ENCODE measurements around the gene MRTFA.
A peak's percentile ranks its signal among the peaks of the same experiment; 100 is the strongest.
"Not testable (repeated sequence)": the region's sequence is repeated elsewhere in the genome, so short reads cannot be mapped to it uniquely, and the experiment has no call there.

The MRTFA gene

DNA sequence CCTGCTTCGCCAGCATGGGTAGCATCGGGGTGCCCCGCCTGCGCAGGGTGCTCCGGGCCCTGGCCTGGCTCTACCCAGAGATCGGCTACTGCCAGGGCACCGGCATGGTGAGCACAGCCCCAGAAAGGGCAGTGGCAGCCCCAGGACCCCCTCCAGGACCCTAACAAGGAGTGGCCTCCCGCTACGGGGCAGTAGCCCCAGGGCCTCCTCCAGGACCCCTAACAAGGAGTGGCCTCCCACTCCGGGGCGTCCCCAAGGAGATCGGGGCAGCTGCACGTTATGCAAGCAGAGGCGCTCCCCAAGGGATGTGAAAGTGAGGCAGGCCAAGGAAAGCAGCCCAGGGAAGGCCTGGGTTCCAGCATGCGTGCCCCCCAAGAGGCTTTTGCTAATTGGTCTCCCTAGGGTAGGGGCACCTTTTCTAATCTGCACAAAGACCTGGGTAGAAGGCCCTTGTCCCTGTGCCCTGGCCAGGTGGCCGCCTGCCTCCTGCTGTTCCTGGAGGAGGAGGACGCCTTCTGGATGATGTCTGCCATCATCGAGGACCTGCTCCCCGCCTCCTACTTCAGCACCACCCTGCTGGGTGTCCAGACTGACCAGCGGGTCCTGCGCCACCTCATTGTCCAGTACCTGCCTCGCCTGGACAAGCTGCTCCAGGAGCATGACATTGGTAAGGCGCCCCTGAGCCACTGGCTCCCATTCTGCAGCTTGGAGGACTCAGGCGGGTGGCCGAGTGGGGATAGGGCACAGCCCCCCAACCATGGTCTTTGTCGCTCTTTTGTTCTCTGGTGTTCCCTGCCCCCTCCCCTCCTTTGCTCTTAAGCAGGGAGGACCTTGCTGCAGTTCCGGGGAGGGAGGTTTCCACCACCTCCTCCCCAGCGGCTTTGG lies 231.1 kb downstream of the MRTFA start:
- DNase-seq = no peak

DNA sequence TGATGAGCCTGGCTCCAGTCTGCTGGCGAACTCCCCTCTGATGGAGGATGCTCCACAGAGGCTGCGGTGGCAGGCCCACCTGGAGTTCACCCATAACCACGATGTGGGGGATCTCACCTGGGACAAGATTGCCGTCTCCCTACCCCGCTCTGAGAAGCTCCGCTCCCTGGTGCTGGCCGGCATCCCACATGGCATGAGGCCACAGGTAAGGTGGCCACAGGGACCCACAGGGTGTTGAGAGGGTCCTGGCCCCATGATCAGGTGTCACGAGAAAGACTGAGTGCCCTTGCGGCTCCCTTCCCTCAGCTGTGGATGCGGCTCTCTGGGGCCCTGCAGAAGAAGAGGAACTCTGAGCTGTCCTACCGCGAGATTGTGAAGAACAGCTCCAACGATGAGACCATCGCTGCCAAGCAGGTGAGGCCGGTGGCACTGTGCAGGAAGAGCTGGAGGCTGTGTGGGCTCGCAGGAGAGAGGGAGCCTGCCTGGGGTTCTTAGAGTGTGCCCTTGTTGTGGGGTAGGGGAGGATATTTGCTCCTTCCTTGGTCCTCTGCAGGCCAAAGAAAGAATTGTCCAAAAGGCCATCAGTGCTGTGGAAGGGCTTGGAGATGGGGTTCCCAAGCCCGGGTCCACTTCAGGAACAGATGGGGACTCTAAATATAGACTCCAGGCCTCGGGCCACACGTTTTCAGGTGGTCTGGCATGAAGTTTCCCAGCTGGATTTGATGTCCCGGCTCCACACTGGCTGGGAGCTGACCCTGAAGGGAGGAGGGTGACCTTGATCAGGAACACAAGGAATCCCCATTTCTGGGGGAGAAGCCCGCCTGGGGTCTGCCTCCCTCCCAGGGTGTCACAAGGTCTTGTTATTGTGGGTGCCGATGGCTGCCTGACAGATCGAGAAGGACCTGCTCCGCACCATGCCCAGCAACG lies 232.0 kb downstream of the MRTFA start:
- DNase-seq = no peak

DNA sequence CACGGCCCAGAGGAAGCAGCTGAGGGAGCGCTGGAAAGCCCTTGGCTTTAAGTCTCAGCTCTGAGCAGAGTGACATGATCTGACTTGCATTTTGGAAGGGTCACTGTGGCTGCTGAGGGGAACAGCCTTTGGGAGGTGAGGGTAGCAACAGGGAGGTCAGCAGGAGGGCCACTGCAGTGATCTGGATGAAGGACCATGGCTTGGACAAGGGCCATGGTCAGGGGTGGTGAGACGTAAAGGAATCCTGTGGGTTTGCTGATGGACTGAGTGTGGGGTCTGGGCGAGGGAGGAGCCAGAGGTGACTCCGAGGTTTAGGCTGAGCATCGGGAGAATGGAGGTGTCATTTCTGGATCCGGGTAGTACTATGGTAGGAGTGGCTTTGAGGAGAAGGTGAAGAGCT lies 232.9 kb downstream of the MRTFA start:
- DNase-seq = no peak

DNA sequence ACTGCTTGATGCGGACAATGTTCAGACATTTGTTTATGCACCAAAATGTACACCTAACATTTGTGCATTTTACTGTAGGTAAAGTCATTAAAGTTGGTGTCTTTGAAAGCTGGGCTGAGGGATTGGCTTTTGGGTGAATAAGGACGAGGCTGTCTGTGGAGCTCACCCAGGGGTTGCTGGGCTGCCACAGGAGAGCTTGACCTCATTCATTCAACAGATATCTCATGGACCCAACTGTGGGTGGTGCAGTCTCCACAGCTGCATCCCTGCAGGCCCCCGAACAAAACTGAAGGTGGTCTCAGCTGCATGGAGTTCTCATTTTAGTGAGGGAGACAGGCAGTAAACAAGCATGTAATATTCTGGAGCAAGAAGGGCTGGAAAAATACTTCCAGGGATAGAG lies 233.4 kb downstream of the MRTFA start:
- no peak for DNase-seq

DNA sequence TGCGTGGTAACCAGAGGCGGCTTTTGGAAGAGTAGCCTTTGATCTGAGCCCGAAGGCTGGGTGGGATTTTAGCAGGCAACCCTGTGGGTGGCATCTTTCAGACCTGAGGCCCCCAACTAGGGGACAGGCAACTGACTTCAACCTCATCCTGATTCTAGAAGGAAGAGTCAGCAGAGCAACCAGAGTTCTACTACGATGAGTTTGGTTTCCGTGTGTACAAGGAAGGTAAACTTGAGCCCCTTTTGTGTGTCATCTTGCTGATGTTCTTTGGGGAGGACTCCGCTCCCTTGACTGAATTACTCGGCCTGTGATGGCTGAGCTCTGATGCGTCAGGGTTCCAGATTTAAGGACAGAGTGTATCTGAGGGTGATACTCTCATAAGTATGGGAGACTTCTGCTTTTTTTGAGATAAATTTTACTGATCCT lies 234.5 kb downstream of the MRTFA start:
- no peak for DNase-seq

DNA sequence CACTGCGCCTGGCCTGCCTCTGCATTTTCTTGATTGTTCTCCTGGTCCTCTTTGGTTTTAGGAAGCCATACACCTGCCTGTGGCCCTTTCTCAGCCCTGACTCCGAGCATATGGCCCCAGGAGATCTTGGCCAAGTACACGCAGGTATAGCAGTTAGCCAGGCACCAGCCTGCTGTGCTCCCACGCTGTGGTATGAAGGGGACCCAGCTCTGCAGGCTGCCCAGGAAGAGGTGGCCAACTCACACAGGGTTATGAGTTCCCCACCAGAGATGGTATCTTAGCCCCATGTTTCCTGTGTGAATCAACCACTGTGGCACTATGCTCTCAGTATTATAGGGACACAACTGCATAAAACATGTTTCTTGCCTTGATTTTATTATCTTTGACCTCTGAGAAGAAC lies 235.0 kb downstream of the MRTFA start:
- DNase-seq = peak; percentile 88

DNA sequence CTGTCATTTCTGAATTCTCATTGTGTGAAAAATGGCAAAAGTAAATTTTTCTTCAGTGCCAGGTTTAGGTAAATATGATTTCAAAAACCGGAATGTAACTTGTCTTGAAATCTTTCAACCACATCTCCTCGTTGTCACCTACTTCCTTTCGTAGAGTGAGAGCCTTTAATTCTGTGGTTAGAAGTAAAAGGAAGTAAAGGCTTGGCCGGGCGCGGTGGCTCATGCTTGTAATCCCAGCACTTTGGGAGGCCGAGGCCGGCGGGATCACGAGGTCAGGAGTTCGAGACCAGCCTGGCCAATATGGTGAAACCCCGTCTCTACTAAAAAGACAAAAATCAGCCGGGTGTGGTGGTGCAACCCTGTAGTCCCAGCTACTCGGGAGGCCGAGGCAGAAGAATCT lies 236.4 kb downstream of the MRTFA start:
- peak; percentile 89 for DNase-seq

DNA sequence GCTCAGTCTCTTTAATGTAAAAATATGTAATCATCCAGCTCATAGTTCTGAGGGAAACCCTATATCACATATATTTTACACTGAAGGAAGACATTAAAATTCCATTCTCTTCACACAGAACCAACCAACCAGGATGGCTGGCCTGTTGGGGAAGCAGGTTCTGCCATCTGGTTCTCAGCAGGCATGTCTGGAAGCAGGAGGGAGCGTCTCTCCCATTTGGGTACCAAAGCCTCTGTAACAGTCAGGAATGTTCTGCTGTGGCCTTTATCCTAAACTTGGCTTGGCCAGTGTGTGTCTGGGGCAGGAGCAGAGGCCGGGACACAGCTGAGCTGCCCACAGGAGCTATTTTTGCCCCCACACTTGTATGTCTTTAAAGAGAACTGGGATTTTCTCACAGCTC lies 236.9 kb downstream of the MRTFA start:
- no peak for DNase-seq

DNA sequence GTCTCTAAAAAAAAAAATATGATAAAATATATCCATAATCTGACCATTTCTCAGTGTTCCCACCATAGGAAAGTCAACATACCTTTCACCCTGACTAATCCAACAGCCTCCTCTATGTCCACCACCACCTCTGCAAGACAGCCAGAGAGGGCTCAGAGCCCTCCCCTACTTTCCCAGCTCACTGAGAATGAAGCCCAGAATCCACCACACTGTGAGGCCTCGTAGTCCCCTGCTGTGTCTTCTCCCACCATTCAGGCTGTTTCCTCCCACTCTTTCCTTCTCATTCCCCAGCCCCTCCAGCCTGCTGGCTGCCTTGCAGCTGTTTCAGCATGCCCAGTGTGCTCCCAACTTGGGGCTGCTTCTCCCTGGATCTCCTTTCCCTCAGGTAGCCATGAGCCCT lies 239.1 kb downstream of the MRTFA start:
- no peak for DNase-seq

DNA sequence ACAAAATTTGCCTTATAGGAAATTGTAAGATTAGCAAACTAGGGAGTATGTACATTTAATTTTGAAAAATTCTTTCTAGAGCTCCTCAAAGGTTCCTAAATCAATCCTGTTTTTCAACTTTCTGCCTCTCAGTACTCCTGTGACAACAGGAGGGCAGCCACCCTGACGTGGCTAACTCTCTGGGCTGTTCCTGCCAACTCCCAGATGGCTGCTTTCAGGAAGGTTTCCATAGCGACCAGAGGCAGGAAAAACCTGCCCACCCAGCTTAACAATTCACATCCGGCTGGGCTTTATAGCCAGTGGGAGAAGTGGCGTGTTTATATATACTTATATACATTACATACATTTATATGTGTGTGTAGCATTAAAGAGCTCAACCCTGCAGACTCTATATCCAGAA lies 239.6 kb downstream of the MRTFA start:
- no peak for DNase-seq

DNA sequence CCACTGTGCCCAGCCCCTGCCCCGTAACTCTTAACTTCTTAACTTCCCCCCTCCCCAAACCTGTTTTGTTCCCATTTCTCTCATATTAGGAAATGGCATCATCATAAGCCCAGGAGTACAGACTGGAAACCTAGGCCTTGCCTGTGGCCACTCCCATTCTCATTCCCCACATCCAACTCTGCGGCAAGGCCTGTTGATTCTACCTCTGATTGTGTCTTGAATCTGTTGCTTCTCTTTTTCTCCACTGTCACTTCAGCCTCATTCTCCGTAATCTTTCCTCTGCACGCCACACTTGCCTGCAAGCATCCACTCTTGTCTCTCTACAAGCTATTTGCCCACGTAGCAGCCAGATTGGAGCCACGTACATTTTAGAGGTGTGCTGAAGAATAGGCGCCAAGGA lies 240.9 kb downstream of the MRTFA start:
- no peak for DNase-seq

DNA sequence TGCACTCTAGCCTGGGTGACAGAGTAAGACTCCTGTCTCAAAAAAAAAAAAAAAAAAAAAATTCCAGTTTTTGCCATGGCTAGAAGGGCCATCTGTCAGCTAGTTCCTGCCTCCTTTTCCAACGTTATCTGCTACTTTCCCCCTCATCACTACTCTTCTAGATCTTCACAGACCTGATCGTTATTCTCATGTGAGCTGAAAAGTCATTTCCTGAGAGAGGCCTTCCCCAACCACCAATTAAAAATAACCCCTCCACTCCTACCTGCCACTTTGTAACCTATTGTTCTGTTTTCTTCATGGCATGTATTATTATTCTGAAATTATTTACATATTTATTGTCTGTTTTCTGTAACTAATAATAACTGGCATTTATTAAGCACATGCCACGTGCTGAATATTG lies 241.9 kb downstream of the MRTFA start:
- no peak for DNase-seq

DNA sequence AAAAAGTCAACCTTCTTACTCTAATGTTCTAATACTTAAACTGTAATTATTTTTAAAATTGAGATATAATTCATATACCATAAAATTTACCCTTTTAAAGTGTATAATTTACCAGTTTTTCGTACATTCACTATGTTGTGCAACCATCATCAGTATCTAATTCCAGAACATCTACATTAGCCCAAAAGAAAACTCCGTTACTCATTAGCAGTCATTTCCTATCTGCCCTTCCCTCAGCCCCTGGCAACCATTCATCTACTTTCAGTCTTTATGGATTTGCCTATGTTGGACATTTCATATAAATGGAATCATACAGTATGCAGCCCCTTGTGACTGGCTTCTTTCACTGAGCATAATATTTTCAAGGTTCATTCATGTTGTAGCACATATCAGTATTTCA lies 243.9 kb downstream of the MRTFA start:
- no peak for DNase-seq

DNA sequence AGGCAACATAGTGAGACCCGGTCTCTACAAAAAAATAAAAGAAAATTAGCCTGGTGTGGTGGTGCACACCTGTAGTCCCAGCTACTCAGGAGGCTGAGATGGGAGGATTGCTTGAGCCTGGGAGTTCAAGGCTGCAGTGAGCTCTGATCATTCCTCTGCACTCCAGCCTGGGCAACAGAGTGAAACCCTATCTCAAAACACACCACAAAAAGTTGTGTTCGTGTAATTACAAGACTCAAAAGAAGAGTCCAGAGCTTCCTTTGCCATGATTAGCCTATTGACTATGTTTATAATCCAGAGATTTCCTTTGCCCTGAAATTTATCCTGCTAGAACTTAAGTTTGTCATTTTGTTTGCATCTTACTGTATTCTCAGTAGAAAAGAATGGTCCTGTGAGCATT lies 245.1 kb downstream of the MRTFA start:
- no peak for DNase-seq

DNA sequence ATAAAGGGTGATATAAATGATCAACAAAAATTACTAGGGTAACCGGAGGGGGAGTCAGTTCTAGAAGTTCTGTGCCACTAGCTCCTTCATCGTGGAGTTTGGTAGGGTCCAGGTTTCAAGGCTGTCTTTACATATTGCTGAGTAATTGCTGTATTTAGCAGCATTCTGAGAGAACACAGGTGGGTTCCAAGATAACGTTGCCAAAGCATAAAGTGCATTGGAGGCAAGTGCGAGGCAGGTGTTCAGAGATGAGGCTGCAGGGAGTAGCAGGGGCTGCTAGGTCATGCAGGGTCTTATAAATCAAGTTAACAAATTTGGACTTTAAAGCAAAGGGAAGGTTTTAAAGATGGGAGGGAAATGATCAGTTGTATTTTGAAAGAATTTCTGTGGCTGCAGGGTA lies 248.3 kb downstream of the MRTFA start:
- DNase-seq = no peak

DNA sequence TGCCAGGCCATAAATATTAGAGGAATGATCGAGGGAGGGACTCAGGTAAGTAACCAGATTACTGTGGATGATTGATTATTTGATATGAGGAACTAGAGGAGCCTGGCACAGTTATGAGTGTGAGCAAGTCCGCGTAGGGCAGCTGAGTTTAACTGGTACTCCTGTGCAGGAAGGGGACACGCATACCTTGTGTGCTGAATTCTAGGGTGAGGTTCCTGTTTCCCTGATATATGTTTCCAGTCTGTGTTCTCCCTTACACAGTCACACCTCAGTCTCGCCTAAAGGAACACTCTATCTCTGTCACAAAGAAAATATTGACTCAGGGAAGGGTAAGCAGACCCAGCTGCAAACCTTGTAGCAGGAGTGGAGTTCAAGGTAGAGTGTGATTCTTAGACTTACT lies 248.8 kb downstream of the MRTFA start:
- DNase-seq = no peak

DNA sequence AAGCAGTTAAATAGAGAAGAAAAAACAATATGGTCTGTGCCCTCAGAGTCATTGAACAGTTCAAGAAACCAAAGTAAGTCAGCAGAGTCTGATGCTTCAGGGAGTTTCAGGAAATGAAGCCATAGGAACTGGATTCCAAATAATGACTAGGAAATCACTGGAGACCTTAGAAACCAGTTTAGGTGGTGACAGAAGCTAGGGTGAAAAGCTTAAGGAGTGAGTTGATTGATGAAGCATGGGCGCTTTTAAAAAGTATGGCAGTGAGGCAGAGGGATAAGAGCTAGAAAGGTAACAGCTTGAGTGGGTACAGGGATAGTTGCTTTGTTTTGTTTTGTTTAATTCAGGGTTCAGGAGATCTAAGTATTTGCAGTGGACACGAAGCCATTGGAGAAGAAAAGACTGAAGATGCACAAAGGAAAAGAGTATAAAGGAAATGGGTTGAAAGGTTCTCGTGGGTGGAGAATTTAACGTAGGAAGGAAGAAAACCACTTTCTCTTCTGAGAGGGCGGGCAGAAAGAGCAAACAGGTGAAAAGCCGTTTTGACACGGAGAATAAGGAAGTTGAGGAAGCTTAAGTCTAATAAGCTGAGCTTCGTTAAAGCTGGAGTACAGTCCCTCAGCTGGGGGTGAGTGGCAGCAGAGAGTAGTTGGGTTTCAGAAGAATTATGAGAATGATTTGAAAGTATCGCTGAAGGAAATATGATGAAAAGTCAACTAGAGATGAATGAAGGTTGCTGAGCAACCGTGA lies 251.3 kb downstream of the MRTFA start:
- DNase-seq = peak; percentile 49

DNA sequence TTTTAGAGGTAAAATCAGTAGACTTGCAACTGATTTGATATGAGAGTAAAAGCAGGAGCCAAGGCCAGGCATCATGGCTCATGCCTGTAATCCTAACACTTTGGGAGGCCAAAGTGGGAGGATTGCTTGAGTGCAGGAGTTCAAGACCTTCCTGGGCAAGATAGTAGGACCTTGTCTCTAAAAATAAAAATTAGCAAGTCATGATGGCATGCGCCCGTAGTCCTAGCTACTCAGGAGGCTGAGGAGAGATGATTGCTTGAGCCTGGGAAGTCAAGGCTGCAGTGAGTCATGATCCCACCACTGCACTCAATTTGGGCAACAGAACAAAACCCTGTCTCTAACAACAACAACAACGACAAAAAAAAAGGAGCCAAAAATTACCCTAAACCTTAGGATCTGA lies 252.6 kb downstream of the MRTFA start:
- DNase-seq = no peak

DNA sequence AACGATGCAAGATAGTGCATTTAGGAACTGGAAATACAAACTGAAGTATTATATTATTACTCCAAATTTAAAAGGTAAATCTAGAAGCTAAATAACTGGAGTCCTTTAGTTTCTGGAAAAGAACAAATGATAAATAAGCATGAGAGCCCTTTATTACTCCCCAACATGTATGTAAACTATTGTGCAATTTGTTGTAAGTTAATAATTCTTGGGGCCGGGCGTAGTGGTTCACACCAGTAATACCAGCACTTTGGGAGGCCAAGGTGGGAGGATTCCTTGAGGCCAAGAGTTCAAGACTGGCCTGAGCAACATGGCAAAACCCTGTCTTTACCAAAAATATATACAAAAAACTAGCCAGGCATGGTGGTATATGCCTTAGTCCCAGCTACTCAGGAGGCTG lies 255.1 kb downstream of the MRTFA start:
- no peak for DNase-seq

DNA sequence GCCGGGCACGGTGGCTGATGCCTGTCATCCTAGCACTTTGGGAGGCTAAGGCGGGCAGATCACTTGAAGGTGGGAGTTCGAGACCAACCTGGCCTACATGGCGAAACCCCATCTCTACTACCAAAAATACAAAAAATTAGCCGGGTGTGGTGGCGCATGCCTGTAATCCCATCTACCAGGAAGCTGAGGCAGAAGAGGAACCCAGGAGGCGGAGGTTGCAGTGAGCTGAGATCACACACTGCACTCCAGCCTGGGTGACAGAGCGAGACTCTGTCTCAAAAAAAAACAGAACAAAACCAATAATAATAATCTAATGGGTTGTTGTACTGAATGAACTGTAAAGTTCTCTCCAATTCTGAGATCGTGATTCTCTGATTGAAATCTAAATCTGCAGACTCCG lies 258.1 kb downstream of the MRTFA start:
- DNase-seq = not testable (repeated sequence)

DNA sequence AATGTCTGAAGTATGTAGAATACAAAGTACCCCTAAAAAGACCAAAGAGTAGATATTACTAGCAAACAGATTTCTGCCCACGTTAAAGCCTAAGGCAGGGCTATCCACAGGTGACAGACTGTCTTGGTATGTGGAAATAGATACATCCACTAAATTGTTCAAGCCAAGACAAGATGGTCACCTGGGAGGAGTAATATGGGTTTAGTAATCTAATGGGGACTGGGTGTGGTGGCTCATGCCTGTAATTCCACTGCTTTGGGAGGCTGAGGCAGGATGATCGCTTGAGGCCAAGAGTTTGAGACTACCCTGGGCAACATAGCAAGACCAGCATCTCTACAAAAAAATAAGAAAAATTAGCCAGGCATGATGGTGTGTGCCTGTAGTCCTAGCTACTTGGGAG lies 258.6 kb downstream of the MRTFA start:
- no peak for DNase-seq

DNA sequence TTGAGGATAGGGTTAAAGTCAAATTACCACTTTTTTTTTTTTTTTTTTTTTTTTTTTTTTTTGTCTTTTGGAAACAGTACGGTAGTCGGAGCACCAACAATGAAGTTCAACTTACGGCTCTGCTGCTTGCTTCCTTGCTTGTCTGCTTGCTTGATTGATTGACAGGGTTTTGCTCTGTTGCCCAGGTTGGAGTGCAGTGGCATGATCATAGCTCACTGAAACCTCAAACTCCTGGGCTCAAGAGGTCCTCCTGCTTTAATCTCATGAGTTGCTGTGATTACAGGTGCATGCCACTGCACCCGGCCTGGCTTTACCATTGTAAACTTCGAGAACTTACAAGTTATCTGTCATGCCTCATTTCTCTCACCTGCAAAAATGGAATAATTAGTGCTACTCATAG lies 260.4 kb downstream of the MRTFA start:
- DNase-seq = no peak

DNA sequence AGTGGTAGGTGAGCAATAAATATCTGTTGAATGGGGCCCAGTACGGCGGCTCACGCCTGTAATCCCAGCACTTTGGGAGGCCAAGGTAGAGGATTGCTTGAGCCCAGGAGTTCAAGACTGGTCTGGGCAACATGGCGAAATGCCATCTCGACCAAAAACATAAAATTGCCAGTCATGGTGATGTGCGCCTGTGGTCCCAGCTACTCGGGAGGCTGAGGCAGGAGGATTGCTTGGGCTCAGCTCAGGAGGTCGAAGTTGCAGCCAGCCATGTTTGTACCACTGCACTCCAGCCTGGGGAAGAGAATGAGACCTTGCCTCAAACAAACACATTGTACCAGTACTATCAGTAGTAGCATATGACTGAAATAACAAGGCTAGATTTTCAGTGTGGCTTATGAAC lies 262.0 kb downstream of the MRTFA start:
- DNase-seq = no peak
